Neuronal stem cell (in vitro differentiated cells): Measurements from ENCODE around the gene CFAP69.

ENCODE experiments used
- DNase-seq: peaks from one replicate; pipeline ENCODE4 v3.0.0-alpha.2; 2013; ENCODE audit warnings: low spot score
- H2AFZ ChIP-seq: one replicate; pipeline ENCODE4 v1.6.1; 2013; ENCODE audit warnings: mild to moderate bottlenecking, low read length, inconsistent platforms
- H2AK5ac ChIP-seq: 2 replicates; pipeline ENCODE4 v1.6.1; 2013; ENCODE audit warnings: low read depth, mild to moderate bottlenecking, inconsistent platforms, low read length, moderate library complexity, mixed read lengths
- H2BK120ac ChIP-seq: 2 replicates; pipeline ENCODE4 v1.6.1; 2013; ENCODE audit warnings: low read depth, mild to moderate bottlenecking, inconsistent platforms, low read length, moderate library complexity, mixed read lengths
- H2BK12ac ChIP-seq: one replicate; pipeline ENCODE4 v1.6.1; 2013; ENCODE audit warnings: low read length, inconsistent platforms
- H2BK15ac ChIP-seq: 2 replicates; pipeline ENCODE4 v1.6.1; 2013; ENCODE audit warnings: mild to moderate bottlenecking, low read length, inconsistent platforms, mixed read lengths
- H2BK5ac ChIP-seq: one replicate; pipeline ENCODE4 v1.6.1; 2013; ENCODE audit warnings: inconsistent platforms, mild to moderate bottlenecking, low read length, moderate library complexity
- H3K14ac ChIP-seq: one replicate; pipeline ENCODE4 v1.6.1; 2013; ENCODE audit warnings: low read length, inconsistent platforms
- H3K18ac ChIP-seq: 2 replicates; pipeline ENCODE4 v1.6.1; 2013; ENCODE audit warnings: low read length, inconsistent platforms
- H3K23ac ChIP-seq: 2 replicates; pipeline ENCODE4 v1.6.1; 2013; ENCODE audit warnings: low read depth, mild to moderate bottlenecking, mixed read lengths, low read length, inconsistent platforms; ENCODE audit not compliant: poor library complexity
- H3K27ac ChIP-seq: replicated peaks from 3 replicates; pipeline ENCODE4 v1.5.1; 2013; ENCODE audit warnings: low read length, inconsistent platforms
- H3K27me3 ChIP-seq, 3 experiments: 2 replicates each; pipeline ENCODE4 v1.6.1; 2013; ENCODE audit warnings: low read length in 3 of 3, mild to moderate bottlenecking in 2 of 3, inconsistent platforms in 1 of 3, low read depth in 1 of 3, mixed read lengths in 1 of 3, moderate library complexity in 1 of 3; ENCODE audit not compliant: control insufficient read depth in 3 of 3, insufficient read depth in 3 of 3
- H3K36me3 ChIP-seq, 2 donors: replicated peaks in 1 of 2; 2 replicates each; pipeline ENCODE4 v1.6.1; 2013; ENCODE audit warnings: low read length in 2 of 2; ENCODE audit not compliant: control insufficient read depth in 2 of 2, insufficient read depth in 2 of 2
- H3K4ac ChIP-seq: 2 replicates; pipeline ENCODE4 v1.6.1; 2013; ENCODE audit warnings: inconsistent platforms, mild to moderate bottlenecking, low read length, moderate library complexity
- H3K4me1 ChIP-seq, 2 donors: 1 replicate in 1 of 2; 2 replicates in 1 of 2; pipeline ENCODE4 v1.6.1; 2013; ENCODE audit warnings: low read length in 2 of 2, low read depth in 1 of 2; ENCODE audit not compliant: control insufficient read depth in 2 of 2, insufficient read depth in 1 of 2
- H3K4me2 ChIP-seq: one replicate; pipeline ENCODE4 v1.6.1; 2013; ENCODE audit warnings: mild to moderate bottlenecking, low read length, inconsistent platforms; ENCODE audit not compliant: insufficient read depth, poor library complexity, severe bottlenecking
- H3K4me3 ChIP-seq, 2 donors: 2 replicates each; pipeline ENCODE4 v1.5.1; 2013; ENCODE audit warnings: low read length in 2 of 2, mild to moderate bottlenecking in 2 of 2, inconsistent platforms in 1 of 2, moderate library complexity in 1 of 2
- H3K79me1 ChIP-seq: one replicate; pipeline ENCODE4 v1.6.1; 2013; ENCODE audit warnings: low read depth, mild to moderate bottlenecking, inconsistent platforms, low read length, moderate library complexity
- H3K9ac ChIP-seq: one replicate; pipeline ENCODE4 v1.6.1; 2013; ENCODE audit warnings: mild to moderate bottlenecking, low read depth, low read length, inconsistent platforms; ENCODE audit not compliant: poor library complexity
- H3K9me3 ChIP-seq, 2 donors: replicated peaks in 1 of 2; 2 replicates each; pipeline versions ENCODE3 to v1.6.1; 2013; ENCODE audit warnings: low read length in 2 of 2, mild to moderate bottlenecking in 2 of 2, inconsistent platforms in 1 of 2, low read depth in 1 of 2, mixed read lengths in 1 of 2, moderate library complexity in 1 of 2; ENCODE audit not compliant: control insufficient read depth in 2 of 2, insufficient read depth in 1 of 2
- H4K8ac ChIP-seq: one replicate; pipeline ENCODE4 v1.6.1; 2013; ENCODE audit warnings: low read depth, mild to moderate bottlenecking, inconsistent platforms, low read length, moderate library complexity
- H4K91ac ChIP-seq: one replicate; pipeline ENCODE4 v1.6.1; 2013; ENCODE audit warnings: low read length, low read depth, mild to moderate bottlenecking, inconsistent platforms; ENCODE audit not compliant: poor library complexity
- WGBS, 2 donors: extraction: QIAGEN DNeasy Blood & Tissue Kit; methylation state at CpG; one replicate each; pipeline ENCODE4 v1.1.7; 2013; ENCODE audit warnings: missing lambda C conversion rate in 2 of 2, mixed read lengths in 1 of 2; ENCODE audit not compliant: insufficient read length in 2 of 2, insufficient replicate concordance in 1 of 2; ENCODE audit errors: extremely low coverage in 2 of 2; 5-methylcytosine and 5-hydroxymethylcytosine counted together

The CFAP69 gene

GRCh38 chr7:90274161-90274560, 29.2 kb downstream of the CFAP69 start:
- Histone ChIP-seq H2AK5ac (no peak overlapping the region), H2AFZ (no peak overlapping the region)

GRCh38 chr7:90276033-90276728, 31.2 kb downstream of the CFAP69 start:
- no CpG with 5 or more reads among the region's 5 CpGs for WGBS, 2 donors

More at GRCh38 chr7:90274161-90274560, 29.2 kb downstream of the CFAP69 start:
- no peak for DNase-seq
- H3K18ac ChIP-seq = no peak overlapping the region
- H3K9me3 ChIP-seq = no peaks in the 10 kb centered on the region
- H3K4ac ChIP-seq = no peak overlapping the region
- no peak overlapping the region for H4K8ac ChIP-seq
- no peak overlapping the region for H2BK15ac ChIP-seq
- H3K4me2 ChIP-seq = no peak overlapping the region
- H3K79me1 ChIP-seq = no peaks in the 10 kb centered on the region
- H2BK5ac ChIP-seq = no peak overlapping the region
- no peak overlapping the region for H2BK12ac ChIP-seq
- no peak overlapping the region for H3K4me3 ChIP-seq
- no peaks in the 10 kb centered on the region for H3K36me3 ChIP-seq
- H3K14ac ChIP-seq = no peak overlapping the region
- H3K27ac ChIP-seq = no peak overlapping the region
- no peak overlapping the region for H4K91ac ChIP-seq
- no peak overlapping the region for H3K23ac ChIP-seq
- H3K4me1 ChIP-seq = no peaks in the 10 kb centered on the region
- no peak overlapping the region for H2BK120ac ChIP-seq
- H3K27me3 ChIP-seq = no peaks in the 10 kb centered on the region
- no peak overlapping the region for H3K9ac ChIP-seq

GRCh38 chr7:90288154-90288553, 43.2 kb downstream of the CFAP69 start:
- H2BK5ac ChIP-seq = no peak overlapping the region
- H3K18ac ChIP-seq = no peak overlapping the region
- no peak overlapping the region for H2BK12ac ChIP-seq
- peaks cover 0 to 2% of the 10 kb centered on the region in 2 donors for H3K36me3 ChIP-seq
- H4K91ac ChIP-seq = no peak overlapping the region
- no peak overlapping the region for H4K8ac ChIP-seq
- no peak overlapping the region for H3K14ac ChIP-seq
- H3K27me3 ChIP-seq = no peaks in the 10 kb centered on the region
- H3K4me1 ChIP-seq = no peaks in the 10 kb centered on the region
- no peak overlapping the region for H3K27ac ChIP-seq
- H2AFZ ChIP-seq = no peak overlapping the region
- H3K4me3 ChIP-seq = no peak overlapping the region
- no CpG with 5 or more reads among the region's 3 CpGs for WGBS, 2 donors
- H2BK120ac ChIP-seq = no peak overlapping the region
- H3K23ac ChIP-seq = no peak overlapping the region
- no peak overlapping the region for H3K4ac ChIP-seq
- H3K4me2 ChIP-seq = no peak overlapping the region
- H2BK15ac ChIP-seq = no peak overlapping the region
- H2AK5ac ChIP-seq = no peak overlapping the region
- no peak for DNase-seq
- H3K79me1 ChIP-seq = no peaks in the 10 kb centered on the region
- no peak overlapping the region for H3K9ac ChIP-seq
- peaks cover 0 to 4% of the 10 kb centered on the region in 2 donors for H3K9me3 ChIP-seq

More at GRCh38 chr7:90276033-90276728, 31.2 kb downstream of the CFAP69 start:
- no peak overlapping the region for H4K91ac ChIP-seq
- H3K4ac ChIP-seq = no peak overlapping the region
- H2BK15ac ChIP-seq = no peak overlapping the region
- no peak overlapping the region for H3K18ac ChIP-seq
- H2AFZ ChIP-seq = no peak overlapping the region
- H3K27me3 ChIP-seq = no peaks in the 10 kb centered on the region
- H3K14ac ChIP-seq = no peak overlapping the region
- H2AK5ac ChIP-seq = no peak overlapping the region
- no peak overlapping the region for H2BK5ac ChIP-seq
- H3K79me1 ChIP-seq = no peaks in the 10 kb centered on the region
- no peaks in the 10 kb centered on the region for H3K36me3 ChIP-seq
- H3K9me3 ChIP-seq = no peaks in the 10 kb centered on the region
- H3K27ac ChIP-seq = no peak overlapping the region
- H3K4me2 ChIP-seq = no peak overlapping the region
- H2BK120ac ChIP-seq = no peak overlapping the region
- DNase-seq = no peak
- H4K8ac ChIP-seq = no peak overlapping the region
- H3K4me3 ChIP-seq = no peak overlapping the region
- H3K4me1 ChIP-seq = no peaks in the 10 kb centered on the region
- no peak overlapping the region for H3K23ac ChIP-seq
- no peak overlapping the region for H2BK12ac ChIP-seq
- H3K9ac ChIP-seq = no peak overlapping the region

GRCh38 chr7:90290244-90291113, 45.5 kb downstream of the CFAP69 start:
- H3K27me3 ChIP-seq = no peaks in the 10 kb centered on the region
- peaks cover 0 to 2% of the 10 kb centered on the region in 2 donors for H3K36me3 ChIP-seq
- no peak overlapping the region for H2BK120ac ChIP-seq
- no peaks in the 10 kb centered on the region for H3K4me1 ChIP-seq
- no peak overlapping the region for H3K18ac ChIP-seq
- no peak overlapping the region for H2BK5ac ChIP-seq
- H2AFZ ChIP-seq = no peak overlapping the region
- no peak overlapping the region for H3K4ac ChIP-seq
- WGBS, 2 donors = no CpG with 5 or more reads among the region's 3 CpGs
- no peak overlapping the region for H3K14ac ChIP-seq
- no peak overlapping the region for H3K9ac ChIP-seq
- H3K27ac ChIP-seq = no peak overlapping the region
- no peak overlapping the region for H3K23ac ChIP-seq
- H3K4me3 ChIP-seq = no peak overlapping the region
- H2BK12ac ChIP-seq = no peak overlapping the region
- H2AK5ac ChIP-seq = no peak overlapping the region
- no peak overlapping the region for H4K91ac ChIP-seq
- H3K79me1 ChIP-seq = no peaks in the 10 kb centered on the region
- no peak overlapping the region for H4K8ac ChIP-seq
- H3K4me2 ChIP-seq = no peak overlapping the region
- peaks cover 0 to 6% of the 10 kb centered on the region in 2 donors for H3K9me3 ChIP-seq
- H2BK15ac ChIP-seq = no peak overlapping the region
- no peak for DNase-seq
